Thoracic aorta endothelial cell (primary cell): ENCODE measurements around the gene TRIP11. TPM values are rescaled to one million over a fixed set of nuclear protein-coding genes. Genes with fewer than 3 reads are reported as not detected.

ENCODE experiments used
- total RNA-seq: library from RNA; depleted of rRNA; stranded (reverse); fragments of >200 nt; gene quantifications from 2 replicates; pipeline ENCODE4 v1.2.3, GENCODE V29; 2012

Gene TRIP11
- total RNA-seq = 45.6 and 53.1 TPM in 2 replicates

DNA sequence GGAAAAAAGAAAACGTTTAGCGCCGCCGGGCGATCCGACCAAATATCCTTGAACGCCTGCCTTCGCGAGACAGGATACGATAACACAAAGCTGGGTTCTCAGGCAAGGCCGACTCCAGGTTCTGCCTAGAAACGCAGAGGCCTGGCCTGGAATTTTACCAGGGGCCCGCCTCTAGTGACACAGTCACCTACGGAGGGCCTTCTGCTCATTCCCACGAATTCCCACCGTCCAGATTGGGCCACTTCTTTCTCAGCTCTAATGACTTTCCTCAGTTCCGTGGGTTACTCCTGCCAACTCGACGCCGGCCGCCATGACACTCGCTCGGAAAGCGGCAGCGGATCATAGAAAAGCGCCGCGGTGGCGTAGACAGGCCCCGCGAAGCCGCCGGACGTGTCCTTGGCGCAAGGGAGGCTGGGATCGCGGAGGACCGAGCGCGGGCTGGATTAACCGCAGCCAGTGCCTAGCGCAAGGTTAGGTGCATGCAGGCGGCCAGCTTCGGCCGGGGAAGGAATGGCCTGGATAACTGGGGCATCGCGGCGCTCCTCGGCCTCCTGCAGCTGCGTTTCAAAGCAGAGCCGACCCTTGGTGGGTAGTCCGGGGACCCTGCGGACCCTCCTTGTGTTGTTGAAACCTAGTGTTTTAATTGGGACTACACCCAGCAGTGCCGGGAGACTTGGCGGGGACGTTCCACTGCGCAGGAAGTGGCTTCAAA is at the start of gene TRIP11:
TRIP11 (minus strand) TSS at position 341 of the 712 bp plus-strand sequence. CDS start 374 bp downstream, outside the sequence.

DNA sequence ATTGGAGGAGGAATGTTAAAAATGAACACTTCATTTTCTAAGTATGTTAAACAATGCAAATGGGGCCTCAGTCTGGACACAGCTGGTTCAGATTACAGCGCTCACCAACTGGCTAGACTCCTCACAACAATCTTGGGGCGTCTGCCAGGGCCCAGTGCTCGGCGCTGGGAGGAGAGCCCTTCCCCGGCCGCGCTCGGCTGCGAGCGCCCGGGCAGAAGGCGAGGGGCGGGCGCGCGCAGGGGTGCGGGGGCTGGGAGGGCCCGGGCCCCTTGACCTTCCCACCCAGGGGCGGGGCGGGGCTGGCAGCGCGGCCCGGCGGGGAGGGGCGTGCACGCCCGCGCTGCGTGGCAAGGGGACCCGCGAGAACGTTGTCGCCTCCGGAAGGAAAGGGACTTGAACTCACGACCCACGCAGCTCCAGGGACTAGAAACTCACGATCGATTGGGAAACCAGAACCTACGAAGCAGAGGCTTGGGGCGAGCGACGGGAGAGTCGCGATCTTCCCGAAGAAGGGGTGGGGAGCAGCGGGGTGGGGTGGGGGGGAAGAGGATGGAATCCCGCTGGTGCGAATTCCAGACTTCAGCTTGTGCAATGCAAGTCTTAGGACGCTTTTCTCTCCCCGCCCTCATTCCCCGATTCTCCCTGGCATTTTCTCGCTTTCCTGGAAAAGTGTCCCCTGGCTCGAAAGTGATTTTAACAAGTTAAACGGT is 92.2 kb downstream of the TRIP11 start, which contains the start of gene FBLN5:
FBLN5 (minus strand) TSS at position 220 of the 710 bp plus-strand sequence. CDS start 465 bp downstream, outside the sequence.

Other genes with a start within 250 kb of the TRIP11 start
- under 0.01 and 0.07 TPM in 2 replicates for gene TC2N, start 172.5 kb downstream of the TRIP11 start, total RNA-seq
- gene FBLN5, start 92.4 kb downstream of the TRIP11 start, total RNA-seq = 2.9 and 6.3 TPM in 2 replicates
- gene ATXN3, start 66.5 kb upstream of the TRIP11 start, total RNA-seq = 32.4 and 37.3 TPM in 2 replicates
- gene NDUFB1, start 81.6 kb upstream of the TRIP11 start, total RNA-seq = 173 and 184 TPM in 2 replicates
- gene CPSF2, start 81.9 kb upstream of the TRIP11 start, total RNA-seq = 69.3 and 78.1 TPM in 2 replicates